NCI-H2029 treated with DMSO at 0.1 percent for 48 hours (cell line): ENCODE measurements around the gene THEM5.
"Not testable (repeated sequence)": the region's sequence is repeated elsewhere in the genome, so short reads cannot be mapped to it uniquely, and the experiment has no call there.

ENCODE experiments used
- DNase-seq: peaks from one replicate; lab custom pipeline; 2025; lab: John Stamatoyannopoulos, UW

The THEM5 gene, protein sequence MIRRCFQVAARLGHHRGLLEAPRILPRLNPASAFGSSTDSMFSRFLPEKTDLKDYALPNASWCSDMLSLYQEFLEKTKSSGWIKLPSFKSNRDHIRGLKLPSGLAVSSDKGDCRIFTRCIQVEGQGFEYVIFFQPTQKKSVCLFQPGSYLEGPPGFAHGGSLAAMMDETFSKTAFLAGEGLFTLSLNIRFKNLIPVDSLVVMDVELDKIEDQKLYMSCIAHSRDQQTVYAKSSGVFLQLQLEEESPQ

DNA sequence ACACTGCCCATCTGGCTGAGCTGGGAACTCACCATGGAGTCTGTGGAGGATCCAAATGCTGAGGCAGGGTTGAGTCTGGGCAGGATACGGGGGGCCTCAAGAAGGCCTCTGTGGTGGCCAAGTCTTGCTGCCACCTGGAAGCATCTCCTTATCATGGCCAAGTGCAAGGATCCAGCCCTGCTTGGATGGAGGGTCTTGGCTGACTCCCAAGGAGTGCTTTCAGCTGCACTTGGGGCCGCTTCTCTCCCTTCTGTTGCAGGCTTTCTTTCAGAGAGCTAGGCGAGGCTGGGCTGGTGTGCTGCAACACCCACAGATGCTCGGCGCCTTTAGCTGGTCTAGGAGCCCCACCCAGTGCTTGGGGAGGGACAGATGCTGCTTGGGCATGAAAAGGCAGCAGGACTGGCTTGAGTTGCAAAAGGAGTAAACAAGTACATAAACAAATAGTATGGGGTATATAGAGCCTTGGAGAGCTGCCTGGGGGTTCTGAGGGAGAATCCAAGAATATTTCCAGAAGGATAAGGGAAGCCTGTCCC is at the start of gene THEM5:
Gene THEM5 (minus strand): TSS at position 302 of the 533 bp plus-strand sequence. CDS start 147 bp downstream, at position 155.
- no peak for DNase-seq

DNA sequence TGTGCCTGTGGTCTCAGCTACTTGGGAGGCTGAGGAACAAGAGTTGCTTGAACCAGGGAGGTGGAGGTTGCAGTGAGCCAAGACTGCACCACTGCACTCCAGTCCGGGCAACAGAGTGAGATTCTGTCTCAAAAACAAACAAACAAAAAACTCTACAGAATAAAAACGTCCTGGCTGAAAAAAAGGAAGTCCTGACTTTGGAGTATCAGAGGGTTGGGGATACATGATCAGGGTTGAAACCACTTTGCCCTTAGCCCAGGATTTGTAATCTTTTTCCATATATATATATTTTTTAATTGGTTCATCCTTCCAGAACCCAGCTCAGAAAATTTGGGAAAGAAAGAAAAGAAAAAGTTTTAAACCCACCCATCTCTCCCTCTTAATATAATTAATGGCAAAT is 49.3 kb upstream of the THEM5 start:
- no peak for DNase-seq

DNA sequence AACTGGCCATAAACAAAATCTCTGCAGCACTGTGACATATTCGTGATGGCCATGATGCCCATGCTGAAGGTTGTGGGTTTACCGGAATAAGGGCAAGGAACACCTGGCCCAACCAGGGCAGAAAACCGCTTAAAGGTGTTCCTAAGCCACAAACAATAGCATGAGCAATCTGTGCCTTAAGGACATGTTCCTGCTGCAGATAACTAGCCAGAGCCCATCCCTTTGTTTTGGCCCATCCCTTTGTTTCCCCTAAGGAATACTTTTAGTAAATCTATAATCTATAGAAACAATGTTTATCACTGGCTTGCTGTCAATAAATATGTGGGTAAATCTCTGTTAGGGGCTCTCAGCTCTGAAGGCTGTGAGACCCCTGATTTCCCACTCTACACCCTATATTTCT is 47.3 kb upstream of the THEM5 start:
- DNase-seq: not testable (repeated sequence)

DNA sequence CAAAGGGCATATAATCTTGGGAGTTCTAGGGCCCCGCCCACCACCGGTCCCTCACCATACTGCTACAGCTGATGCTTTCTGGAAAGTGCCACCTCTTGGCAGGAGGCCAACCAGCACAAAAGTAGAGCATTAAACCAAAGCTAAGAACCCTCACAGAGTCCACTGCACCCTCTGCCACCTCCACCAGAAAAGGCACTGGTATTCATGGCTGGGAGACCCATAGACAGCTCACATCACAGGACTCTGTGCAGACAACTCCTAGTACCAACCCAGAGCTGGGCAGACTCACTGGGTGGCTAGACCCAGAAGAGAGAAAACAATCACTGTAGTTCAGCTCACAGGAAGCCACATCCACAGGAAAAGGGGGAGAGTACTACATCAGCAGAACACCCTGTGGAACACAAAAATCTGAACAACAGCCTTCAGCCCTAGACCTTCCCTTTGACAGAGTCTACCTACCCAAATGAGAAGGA is 45.0 kb upstream of the THEM5 start:
- DNase-seq: no peak

DNA sequence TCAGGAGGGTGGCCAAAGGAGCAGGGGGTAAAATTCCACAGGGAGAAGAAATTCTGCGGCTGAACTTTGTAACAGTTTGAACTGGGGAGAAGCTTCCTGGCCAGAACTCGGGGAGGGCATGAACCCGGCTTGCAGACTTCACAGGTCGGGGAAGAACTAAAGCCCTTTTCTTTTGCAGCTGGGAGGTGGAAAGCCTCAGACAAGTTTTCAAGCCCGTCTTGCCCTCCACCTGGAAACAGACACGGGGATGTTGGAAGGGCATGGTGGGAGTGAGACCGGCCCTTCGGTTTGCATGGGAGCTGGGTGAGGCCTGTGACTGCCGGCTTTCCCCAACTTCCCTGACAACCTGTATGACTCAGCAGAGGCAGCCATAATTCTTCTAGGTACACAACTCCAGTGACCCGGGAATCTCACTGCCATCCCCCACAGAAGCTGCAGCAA is 44.5 kb upstream of the THEM5 start:
- no peak for DNase-seq

DNA sequence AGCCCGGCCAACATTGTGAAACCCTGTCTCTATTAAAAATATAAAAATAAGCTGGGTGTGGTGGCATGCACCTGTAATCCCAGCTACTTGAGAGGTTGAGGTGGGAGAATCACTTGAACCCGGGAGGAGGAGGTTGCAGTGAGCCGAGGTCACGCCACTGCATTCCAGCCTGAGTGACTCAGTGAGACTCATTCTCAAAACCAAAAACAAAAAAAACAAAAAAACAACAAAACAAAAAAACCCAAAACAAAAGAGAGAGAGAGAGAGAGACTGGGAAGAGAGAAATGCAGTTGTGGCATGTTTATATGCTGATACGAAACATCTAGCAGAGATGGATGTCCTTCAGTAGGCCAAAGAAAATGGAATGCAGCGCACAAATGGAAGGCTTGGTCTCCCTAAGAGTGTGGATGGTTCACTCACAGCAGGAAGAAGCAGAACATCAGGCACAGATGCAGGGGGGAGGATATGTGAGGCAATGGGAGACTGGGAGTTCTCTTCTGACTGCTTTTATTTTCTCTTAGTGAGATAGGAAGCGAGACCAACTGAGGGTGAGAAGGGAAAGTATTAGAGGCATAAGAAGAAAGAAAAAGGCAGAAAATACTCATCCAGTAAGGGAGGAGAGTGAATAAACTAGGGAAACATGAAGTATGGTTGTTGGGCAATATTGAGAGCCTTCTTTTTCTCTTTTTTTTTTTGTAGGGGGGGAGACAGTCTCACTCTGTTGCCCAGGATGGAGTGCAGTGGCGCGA is 39.8 kb upstream of the THEM5 start:
- DNase-seq: no peak

DNA sequence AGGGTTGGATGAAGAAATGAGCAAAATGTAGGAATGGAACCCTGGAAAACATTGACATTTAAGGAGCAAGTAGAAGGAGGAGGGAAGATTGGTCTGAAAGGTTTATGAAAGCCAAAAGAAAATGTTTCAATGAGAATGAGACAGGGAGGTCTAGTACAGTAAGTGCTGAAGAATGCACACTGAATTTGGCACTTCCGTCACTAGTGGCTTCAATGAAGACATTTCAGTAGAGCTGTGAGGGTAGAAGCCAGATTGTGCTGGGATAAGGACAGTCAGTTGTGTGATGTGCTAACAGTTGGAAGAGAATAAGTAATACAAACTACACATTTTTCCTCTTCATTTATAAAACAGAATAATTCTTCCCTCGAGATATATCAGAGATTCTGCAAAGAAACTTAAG is 38.7 kb upstream of the THEM5 start:
- DNase-seq: no peak

DNA sequence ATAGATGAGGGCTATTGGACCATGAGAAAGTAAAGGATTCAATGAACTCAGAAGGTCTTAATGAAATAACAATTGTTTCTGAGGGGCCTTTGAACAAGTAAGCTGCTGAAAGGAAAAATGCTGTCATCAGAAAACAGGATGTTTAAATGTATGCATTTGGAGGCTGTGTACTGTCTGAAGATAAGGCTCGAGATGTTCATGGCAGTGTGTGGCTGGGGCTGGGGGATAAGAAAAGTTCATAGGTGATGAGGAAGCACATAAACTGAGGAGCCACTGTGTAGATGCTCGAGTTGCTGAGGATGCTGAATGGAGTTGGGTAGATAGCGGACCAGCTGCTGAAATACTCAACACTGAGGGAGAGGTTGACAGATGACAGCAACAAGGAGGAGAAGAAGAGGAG is 38.0 kb upstream of the THEM5 start:
- DNase-seq: no peak

DNA sequence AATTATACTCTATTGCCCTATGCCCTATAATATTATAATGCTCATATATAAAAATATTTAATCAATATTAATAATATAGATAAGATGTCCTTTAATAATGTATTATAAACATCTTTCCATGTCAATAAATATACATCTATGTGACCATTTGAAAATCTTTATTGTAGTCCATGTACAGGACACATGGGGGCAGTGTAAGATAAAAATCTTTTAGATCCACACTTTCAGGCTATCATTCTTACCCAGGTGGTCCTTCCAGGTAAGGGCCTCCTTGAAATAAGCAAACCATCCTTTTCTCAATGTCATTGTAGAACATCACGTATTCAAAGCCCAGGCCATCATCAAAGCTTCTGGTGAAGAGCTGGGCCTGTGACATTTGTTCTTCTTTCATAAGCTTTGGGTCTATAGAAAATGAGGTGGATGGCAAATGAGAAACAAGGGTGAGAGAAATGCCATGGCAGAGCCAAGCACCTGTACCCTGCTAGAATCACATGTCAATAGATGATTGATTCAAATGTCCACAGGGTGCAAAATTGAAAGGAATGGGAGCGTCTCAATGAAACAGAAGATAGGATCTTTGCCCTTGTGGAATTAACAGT is 35.6 kb upstream of the THEM5 start:
- DNase-seq: no peak

DNA sequence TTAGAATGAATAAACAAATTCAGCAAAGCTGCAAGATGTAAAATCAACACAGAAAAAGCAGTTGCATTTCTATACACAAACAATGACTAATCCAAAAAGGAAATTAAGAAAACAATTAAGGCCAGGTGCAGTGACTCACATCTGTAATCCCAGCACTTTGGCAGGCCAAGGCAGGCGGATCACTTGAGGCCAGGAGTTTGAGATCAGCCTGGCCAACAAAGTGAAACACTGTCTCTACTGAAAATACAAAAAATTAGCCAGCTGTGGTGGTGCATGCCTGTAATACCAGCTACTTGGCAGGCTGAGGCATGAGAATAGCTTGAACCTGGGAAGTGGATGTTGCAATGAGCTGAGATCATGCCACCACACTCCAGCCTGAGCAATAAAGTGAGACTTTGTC is 33.5 kb upstream of the THEM5 start:
- DNase-seq: no peak

DNA sequence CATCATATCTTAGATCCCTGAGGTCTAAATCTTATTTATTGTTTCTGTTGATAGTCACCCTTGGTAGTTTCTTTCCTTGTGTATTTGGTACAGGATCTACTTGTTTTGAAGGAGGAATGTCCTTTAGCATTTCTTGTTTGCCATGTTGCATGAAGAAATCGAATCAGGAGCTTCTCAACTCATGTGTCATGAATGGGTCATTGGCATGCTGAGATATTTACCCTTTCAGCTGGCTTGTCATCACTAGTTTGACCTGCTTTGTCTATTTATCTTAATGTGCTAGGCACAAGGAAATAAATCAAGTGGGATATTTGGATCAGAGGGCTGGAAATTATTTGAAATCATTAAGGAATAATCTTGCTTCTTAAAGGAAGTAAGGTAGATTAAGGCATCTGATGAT is 32.0 kb upstream of the THEM5 start:
- no peak for DNase-seq

DNA sequence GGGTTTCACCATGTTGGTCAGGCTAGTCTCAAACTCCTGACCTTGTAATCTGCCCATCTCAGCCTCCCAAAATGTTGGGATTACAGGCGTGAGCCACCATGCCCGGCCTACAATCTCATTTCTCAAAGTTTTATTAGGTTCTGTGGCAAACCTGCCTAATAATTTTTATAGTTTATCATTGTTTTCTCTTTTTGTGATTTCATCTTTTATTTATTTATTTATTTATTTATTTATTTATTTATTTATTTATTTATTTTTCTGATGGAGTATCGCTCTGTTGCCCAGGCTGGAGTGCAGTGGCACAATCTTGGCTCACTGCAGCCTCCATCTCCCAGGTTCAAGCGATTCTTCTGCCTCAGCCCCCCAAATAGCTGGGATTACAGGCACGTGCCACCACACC is 31.4 kb upstream of the THEM5 start:
- DNase-seq: not testable (repeated sequence)

DNA sequence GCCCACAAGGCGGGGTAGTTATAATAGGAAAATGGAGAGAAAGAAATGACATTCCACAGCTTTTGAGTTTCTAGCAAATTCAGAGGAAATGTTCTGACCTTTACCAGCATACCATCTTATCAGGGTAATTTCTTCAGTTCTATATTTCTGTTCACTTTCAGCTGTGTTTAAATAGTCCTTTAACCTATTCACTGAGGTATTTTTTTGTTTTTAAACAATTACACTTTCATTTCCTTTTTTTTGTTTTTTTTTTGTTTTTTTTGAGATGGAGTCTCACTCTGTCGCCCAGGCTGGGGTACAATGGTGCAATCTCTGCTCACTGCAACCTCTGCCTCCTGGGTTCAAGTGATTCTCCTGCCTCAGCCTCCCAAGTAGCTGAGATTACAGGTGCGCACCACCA is 30.9 kb upstream of the THEM5 start:
- DNase-seq: not testable (repeated sequence)

DNA sequence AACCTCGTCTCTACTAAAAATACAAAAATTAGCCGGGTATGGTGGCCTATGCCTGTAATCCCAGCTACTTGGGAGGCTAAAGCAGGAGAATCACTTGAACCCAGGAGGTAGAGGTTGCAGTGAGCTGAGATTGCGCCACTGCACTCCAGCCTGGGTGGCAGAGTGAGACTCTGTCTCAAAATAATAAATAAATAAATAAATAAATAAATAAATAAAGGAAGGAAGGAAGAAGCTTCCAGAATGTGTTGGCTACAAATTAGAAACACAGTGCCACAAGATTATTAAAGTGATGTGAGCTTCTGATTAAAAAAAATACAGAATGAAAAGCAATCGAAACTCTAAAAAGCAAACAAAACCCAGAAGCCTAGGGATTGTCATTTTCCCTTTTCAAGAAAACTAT is 30.4 kb upstream of the THEM5 start:
- not testable (repeated sequence) for DNase-seq

DNA sequence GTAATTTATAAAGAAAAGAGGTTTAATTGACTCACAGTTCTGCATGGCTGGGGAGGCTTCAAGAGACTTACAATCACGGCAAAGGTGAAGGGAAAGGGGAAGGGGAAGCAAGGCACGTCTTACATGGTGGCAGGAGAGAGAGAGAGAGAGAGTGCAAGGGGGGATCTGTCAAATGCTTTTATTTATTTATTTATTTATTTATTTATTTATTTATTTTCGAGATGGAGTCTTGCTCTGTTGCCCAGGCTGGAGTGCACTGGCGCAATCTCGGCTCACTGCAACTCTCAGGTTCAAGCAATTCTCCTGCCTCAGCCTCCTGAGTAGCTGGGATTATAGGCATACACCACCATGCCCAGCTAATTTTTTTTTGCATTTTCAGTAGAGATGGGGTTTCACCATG is 29.4 kb upstream of the THEM5 start:
- DNase-seq: not testable (repeated sequence)

DNA sequence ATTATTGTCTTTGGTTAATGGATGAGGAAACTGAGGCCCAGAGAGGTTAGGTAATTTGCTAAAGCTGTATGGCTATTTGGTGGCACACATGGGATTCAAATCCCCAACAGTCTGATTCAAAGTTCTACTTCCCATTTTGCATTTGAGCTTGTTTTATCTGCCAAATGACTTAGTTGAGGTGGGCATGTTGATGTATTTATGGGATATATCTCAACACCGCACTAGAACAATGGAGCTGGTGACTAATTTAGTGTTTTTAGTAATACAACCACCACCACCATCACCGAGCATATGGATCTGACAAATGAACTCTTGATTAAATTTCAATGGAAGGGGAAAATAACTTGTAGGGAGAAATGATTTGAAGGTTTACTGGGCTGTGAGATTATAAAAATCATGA is 29.0 kb upstream of the THEM5 start:
- DNase-seq: no peak

DNA sequence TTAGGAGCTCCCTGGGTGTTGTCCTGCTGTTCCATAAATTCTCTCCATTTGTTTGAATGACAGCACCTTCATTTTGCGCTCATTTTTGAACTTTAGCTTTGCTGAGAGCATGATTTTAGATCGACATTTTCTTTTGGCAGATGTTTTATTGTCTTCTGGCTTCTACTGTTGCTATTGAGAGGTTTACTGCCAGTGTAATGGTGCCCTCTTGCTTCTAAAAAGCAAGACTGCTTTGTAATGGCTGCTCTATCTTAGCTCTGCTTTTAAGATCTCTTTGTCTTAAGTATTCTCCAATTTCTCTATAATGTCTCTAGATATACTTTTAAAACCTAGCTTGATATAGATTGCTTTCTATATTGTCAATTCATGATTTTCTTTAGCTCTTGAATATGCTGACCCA is 28.0 kb upstream of the THEM5 start:
- no peak for DNase-seq

DNA sequence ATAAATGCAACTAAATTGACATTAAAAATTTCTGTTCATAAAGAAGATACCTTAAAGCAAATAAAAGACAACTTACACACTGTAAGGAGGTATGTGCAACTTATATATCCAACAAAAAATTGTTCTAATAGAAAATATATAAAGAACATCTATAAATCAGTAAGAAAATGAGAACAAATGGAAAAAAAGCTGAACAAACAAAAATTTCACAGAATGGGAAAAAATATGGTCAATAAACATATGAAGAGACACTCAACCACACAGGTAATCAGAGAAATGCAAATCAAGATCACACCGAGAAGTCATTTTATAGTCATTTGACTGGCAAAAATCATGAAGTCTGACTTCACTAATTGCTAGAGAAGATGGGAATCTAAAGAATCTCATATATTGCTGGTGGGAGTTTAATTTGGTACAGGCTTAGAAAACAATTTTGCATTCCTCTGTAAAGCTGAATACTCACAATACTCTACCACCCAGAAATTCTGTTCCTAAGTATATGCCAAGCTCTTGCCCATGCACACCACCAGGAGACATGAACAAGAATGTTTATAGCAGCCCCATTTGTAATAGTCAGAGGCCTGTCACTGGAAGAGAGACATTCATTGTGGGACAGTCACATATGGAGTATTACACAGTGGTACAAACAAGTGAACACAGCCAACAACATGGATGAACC is 22.0 kb upstream of the THEM5 start:
- no peak for DNase-seq

DNA sequence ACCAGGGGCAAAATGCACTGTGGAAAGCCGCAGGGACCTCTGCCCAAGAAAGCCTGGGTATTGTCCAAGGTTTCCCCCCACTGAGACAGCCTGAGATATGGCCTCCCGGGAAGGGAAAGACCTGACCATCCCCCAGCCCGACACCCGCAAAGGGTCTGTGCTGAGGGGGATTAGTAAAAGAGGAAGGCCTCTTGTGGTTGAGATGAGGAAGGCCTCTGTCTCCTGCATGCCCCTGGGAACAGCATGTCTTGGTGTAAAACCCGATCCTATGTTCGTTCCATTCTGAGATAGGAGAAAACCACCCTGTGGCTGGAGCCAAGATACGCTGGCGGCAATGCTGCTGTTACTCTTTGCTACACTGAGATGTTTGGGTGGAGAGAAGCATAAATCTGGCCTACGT is 19.3 kb upstream of the THEM5 start:
- DNase-seq: not testable (repeated sequence)

DNA sequence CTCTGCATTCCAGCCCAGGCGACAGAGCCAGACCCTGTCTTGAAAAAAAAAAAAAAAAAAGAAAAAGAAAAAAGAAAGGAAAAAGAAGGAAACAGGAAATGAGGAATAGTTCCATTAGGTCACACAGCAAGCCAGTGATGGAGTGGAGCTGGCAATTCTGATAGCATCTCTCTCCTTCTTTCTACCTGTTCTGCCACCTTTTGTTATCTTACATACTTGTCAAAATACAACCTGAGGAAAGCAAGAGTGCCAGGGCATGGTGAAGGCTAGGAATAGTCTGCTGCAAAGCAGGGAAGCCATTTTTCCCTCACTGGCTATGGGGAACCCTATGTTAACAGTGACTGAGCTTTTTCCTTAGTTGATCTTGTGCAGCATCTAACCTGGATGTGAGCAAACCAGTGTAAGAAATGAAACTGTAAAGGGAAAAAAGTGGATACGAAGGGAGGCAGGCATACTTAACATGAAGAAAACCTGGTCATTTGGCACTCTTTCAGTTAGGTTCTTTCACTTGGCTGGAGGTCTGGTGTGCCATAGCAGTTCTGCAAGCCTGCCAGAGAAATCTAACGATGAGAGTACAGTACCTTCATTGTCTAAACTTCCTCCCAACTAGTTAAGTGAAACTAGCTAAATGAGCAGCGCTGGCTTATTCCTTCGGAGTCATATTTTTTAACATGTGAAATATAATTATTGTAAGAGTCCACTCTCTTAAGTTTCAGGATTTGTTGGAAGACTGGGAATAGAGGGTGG is 17.9 kb upstream of the THEM5 start:
- DNase-seq: no peak

DNA sequence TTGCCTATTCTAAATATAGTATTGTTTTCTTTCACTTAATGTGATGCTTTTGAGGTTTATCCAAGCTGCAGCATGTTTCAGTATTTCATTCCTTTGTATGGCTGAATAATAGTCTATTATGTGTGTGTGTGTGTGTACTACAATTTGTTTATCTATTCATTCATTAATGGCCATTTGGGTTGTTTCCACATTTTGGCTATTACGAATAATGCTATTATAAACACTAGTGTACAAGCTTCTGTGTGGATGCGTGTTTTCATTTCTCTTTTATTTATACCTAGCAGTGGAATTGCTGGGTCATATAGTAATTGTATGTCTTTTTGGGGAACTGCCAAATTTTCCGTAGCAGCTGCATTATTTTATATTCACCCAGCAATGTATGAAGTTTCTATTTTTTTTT is 15.0 kb upstream of the THEM5 start:
- no peak for DNase-seq
